Mucosa of stomach (tissue), 1 donor: ENCODE results near the gene TRIM24.
"Not testable (repeated sequence)": the region's sequence is repeated elsewhere in the genome, so short reads cannot be mapped to it uniquely, and the experiment has no call there.

Source experiments
- H3K27me3 ChIP-seq: one replicate; pipeline ENCODE4 v1.7.0; 2013; ENCODE audit warnings: mild to moderate bottlenecking, low read length; ENCODE audit not compliant: control insufficient read depth, insufficient read depth
- H3K36me3 ChIP-seq: one replicate; pipeline ENCODE4 v1.7.0; 2013; ENCODE audit warnings: low read length; ENCODE audit not compliant: control insufficient read depth, insufficient read depth
- H3K4me1 ChIP-seq: one replicate; pipeline ENCODE4 v1.7.0; 2013; ENCODE audit warnings: mild to moderate bottlenecking, low read length; ENCODE audit not compliant: control insufficient read depth, insufficient read depth
- H3K4me3 ChIP-seq: one replicate; pipeline ENCODE4 v1.7.0; 2013; ENCODE audit warnings: low read length
- H3K9ac ChIP-seq: one replicate; pipeline ENCODE4 v1.7.0; 2013; ENCODE audit warnings: mild to moderate bottlenecking, low read length, moderate library complexity
- H3K9me3 ChIP-seq: one replicate; pipeline ENCODE4 v1.7.0; 2013; ENCODE audit warnings: mild to moderate bottlenecking, low read length, moderate library complexity; ENCODE audit not compliant: control insufficient read depth
- donor health status: Pancreatic carcinoma.

TRIM24 gene

GRCh38 chr7:138435231-138435919 is 24.7 kb upstream of the TRIM24 start:
- Histone ChIP-seq H3K4me3 (no peak overlapping the region), H3K27me3 (no peaks in the 10 kb centered on the region), H3K9ac (no peak overlapping the region), H3K36me3 (no peaks in the 10 kb centered on the region), H3K9me3 (peaks cover 3% of the 10 kb centered on the region), H3K4me1 (no peaks in the 10 kb centered on the region)

- Histone ChIP-seq H3K4me1 (no peaks in the 10 kb centered on the region), H3K9ac (no peak overlapping the region), H3K27me3 (no peaks in the 10 kb centered on the region), H3K4me3 (no peak overlapping the region), H3K36me3 (no peaks in the 10 kb centered on the region), H3K9me3 (no peaks in the 10 kb centered on the region)
Observed at GRCh38 chr7:138436388-138436787, 23.7 kb upstream of the TRIM24 start.

GRCh38 chr7:138440460-138440859 is 19.6 kb upstream of the TRIM24 start:
- Histone ChIP-seq H3K9ac (no peak overlapping the region), H3K4me1 (no peaks in the 10 kb centered on the region), H3K36me3 (no peaks in the 10 kb centered on the region), H3K4me3 (no peak overlapping the region), H3K27me3 (no peaks in the 10 kb centered on the region), H3K9me3 (no peaks in the 10 kb centered on the region)

GRCh38 chr7:138442822-138443221 is 17.2 kb upstream of the TRIM24 start:
- no peak overlapping the region for H3K9ac ChIP-seq
- no peaks in the 10 kb centered on the region for H3K9me3 ChIP-seq
- no peaks in the 10 kb centered on the region for H3K36me3 ChIP-seq
- no peak overlapping the region for H3K4me3 ChIP-seq
- no peaks in the 10 kb centered on the region for H3K4me1 ChIP-seq
- no peaks in the 10 kb centered on the region for H3K27me3 ChIP-seq

GRCh38 chr7:138449580-138449979 is 10.5 kb upstream of the TRIM24 start:
- Histone ChIP-seq H3K4me3 (no peak overlapping the region), H3K9ac (no peak overlapping the region), H3K9me3 (no peaks in the 10 kb centered on the region), H3K27me3 (no peaks in the 10 kb centered on the region), H3K4me1 (no peaks in the 10 kb centered on the region), H3K36me3 (no peaks in the 10 kb centered on the region)

GRCh38 chr7:138455609-138456008 is 4.5 kb upstream of the TRIM24 start:
- no peaks in the 10 kb centered on the region for H3K27me3 ChIP-seq
- H3K4me1 ChIP-seq, result no peaks in the 10 kb centered on the region
- H3K36me3 ChIP-seq, result no peaks in the 10 kb centered on the region
- H3K9me3 ChIP-seq, result no peaks in the 10 kb centered on the region
- H3K4me3 ChIP-seq, result no peak overlapping the region
- no peak overlapping the region for H3K9ac ChIP-seq

GRCh38 chr7:138456220-138456619 is 3.8 kb upstream of the TRIM24 start:
- no peaks in the 10 kb centered on the region for H3K9me3 ChIP-seq
- no peak overlapping the region for H3K9ac ChIP-seq
- no peak overlapping the region for H3K4me3 ChIP-seq
- H3K36me3 ChIP-seq, result no peaks in the 10 kb centered on the region
- H3K4me1 ChIP-seq, result no peaks in the 10 kb centered on the region
- no peaks in the 10 kb centered on the region for H3K27me3 ChIP-seq

GRCh38 chr7:138458576-138459412 is 1.3 kb upstream of the TRIM24 start:
- Histone ChIP-seq H3K27me3 (no peaks in the 10 kb centered on the region), H3K9me3 (no peaks in the 10 kb centered on the region), H3K4me1 (peaks cover 4% of the 10 kb centered on the region), H3K4me3 (no peak overlapping the region), H3K9ac (no peak overlapping the region), H3K36me3 (no peaks in the 10 kb centered on the region)

- peak overlapping the region; percentile 36 for H3K4me3 ChIP-seq
- no peaks in the 10 kb centered on the region for H3K36me3 ChIP-seq
- H3K4me1 ChIP-seq, result peaks cover 4% of the 10 kb centered on the region
- H3K9ac ChIP-seq, result no peak overlapping the region
- no peaks in the 10 kb centered on the region for H3K27me3 ChIP-seq
- no peaks in the 10 kb centered on the region for H3K9me3 ChIP-seq
Observed at GRCh38 chr7:138459413-138460175, 465 bp upstream of the TRIM24 start.

GRCh38 chr7:138460649-138461607 is 869 bp downstream of the TRIM24 start:
- Histone ChIP-seq H3K27me3 (no peaks in the 10 kb centered on the region), H3K4me3 (peak overlapping the region; percentile 89), H3K4me1 (peaks cover 4% of the 10 kb centered on the region), H3K9me3 (no peaks in the 10 kb centered on the region), H3K9ac (peak overlapping the region; percentile 78), H3K36me3 (no peaks in the 10 kb centered on the region)

- H3K36me3 ChIP-seq, H3K9me3 ChIP-seq, H3K4me1 ChIP-seq, H3K4me3 ChIP-seq, H3K27me3 ChIP-seq, H3K9ac ChIP-seq: not testable (repeated sequence)
Observed at GRCh38 chr7:138463291-138463618, 3.2 kb downstream of the TRIM24 start.
